NT2/D1 (cell line): ENCODE measurements around the gene HIPK2.

Source experiments
- DNase-seq: peaks from one replicate; pipeline ENCODE4 v3.0.0-alpha.2; 2011; ENCODE audit warnings: low read depth, low spot score
- H3K27me3 ChIP-seq: 2 replicates; pipeline ENCODE4 v1.6.0; 2011; ENCODE audit warnings: mild to moderate bottlenecking; ENCODE audit not compliant: insufficient read length, insufficient read depth
- H3K36me3 ChIP-seq: 2 replicates; pipeline ENCODE4 v1.6.1; 2011; ENCODE audit warnings: mild to moderate bottlenecking, low read length, mixed read lengths; ENCODE audit not compliant: insufficient read depth, insufficient read length
- H3K4me1 ChIP-seq: 2 replicates; pipeline ENCODE4 v1.5.1; 2011; ENCODE audit not compliant: insufficient read depth, insufficient read length
- H3K4me3 ChIP-seq: 2 replicates; pipeline ENCODE4 v1.5.1; 2011; ENCODE audit warnings: low read depth; ENCODE audit not compliant: insufficient read length
- H3K9ac ChIP-seq: 2 replicates; pipeline ENCODE4 v1.6.0; 2011; ENCODE audit warnings: low read depth; ENCODE audit not compliant: insufficient read length
- H3K9me3 ChIP-seq: 2 replicates; pipeline ENCODE4 v1.5.1; 2011; ENCODE audit warnings: mild to moderate bottlenecking, low read length; ENCODE audit not compliant: insufficient read depth
- SUZ12 ChIP-seq: IDR thresholded peaks from 2 replicates; pipeline ENCODE4 v1.6.1; 2011; ENCODE audit not compliant: insufficient read length, insufficient read depth; ENCODE audit errors: extremely low read depth
- YY1 ChIP-seq: IDR thresholded peaks from 2 replicates; pipeline ENCODE4 v1.6.1; 2011; ENCODE audit not compliant: insufficient read length, insufficient read depth
- ZNF274 ChIP-seq: IDR thresholded peaks from 2 replicates; pipeline ENCODE4 v1.6.1; 2011; ENCODE audit warnings: mild to moderate bottlenecking, low read depth, low read length

HIPK2 gene

DNA sequence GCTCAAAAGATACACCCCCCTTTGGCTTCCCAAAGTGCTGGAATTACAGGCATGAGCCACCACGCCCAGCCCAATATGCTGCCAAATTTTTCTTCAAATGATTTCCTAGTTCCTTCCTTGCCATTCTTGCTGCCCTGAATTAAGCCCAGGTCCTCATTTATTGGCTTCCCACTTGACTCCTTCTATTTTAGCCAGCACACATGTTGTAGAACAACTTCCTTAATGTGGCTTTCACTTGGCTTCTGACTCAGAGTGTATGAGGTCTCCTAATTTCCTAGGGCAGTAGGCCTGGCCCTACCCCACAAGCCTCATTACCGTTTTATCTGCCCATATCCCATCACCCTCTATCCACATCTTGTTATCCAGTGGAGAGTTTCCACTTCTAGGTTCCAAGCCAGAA lies 21.8 kb upstream of the HIPK2 start:
- DNase-seq, result no peak
- Histone ChIP-seq H3K4me1 (no peaks in the 10 kb centered on the region), H3K27me3 (no peaks in the 10 kb centered on the region), H3K9ac (no peak overlapping the region), H3K9me3 (peaks cover 14% of the 10 kb centered on the region; the same call in 1 of the 2 replicates), H3K36me3 (no peaks in the 10 kb centered on the region), H3K4me3 (no peak overlapping the region)
- TF ChIP-seq YY1 (no peak), ZNF274 (no peak), SUZ12 (no peak)

DNA sequence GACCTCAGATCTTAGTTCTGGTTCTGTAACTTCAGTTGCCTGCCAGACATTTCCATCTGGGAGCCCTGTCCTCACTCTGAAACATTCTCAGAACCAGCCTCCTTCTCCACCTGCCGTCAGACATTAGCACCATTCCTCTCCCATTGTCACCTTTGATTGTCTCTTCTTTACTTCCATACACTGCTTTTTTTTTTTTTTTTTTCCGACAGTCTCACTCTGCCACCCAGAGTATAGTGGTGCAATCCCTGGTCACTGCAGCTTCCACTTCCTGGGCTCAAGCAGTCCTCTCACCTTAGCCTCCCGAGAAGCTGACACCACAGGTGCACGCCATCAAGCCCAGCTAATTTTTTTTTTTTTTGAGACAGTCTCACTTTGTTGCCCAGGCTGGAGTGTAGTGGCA lies 21.1 kb upstream of the HIPK2 start:
- peaks cover 7% of the 10 kb centered on the region; the same call in 1 of the 2 replicates for H3K9me3 ChIP-seq
- no peak overlapping the region for H3K9ac ChIP-seq
- TF ChIP-seq SUZ12 (no peak), YY1 (no peak), ZNF274 (no peak)
- H3K27me3 ChIP-seq, result no peaks in the 10 kb centered on the region
- no peak overlapping the region for H3K4me3 ChIP-seq
- no peaks in the 10 kb centered on the region for H3K4me1 ChIP-seq
- DNase-seq, result no peak
- H3K36me3 ChIP-seq, result no peaks in the 10 kb centered on the region

- no peak for DNase-seq
- Histone ChIP-seq H3K9me3 (0 out of 2 replicates have a peak, but pooled peaks cover under 1% of the 10 kb centered on the region), H3K9ac (no peak overlapping the region), H3K27me3 (no peaks in the 10 kb centered on the region), H3K4me1 (no peaks in the 10 kb centered on the region), H3K4me3 (no peak overlapping the region), H3K36me3 (no peaks in the 10 kb centered on the region)
- no peak for TF ChIP-seq ZNF274
- no peak for TF ChIP-seq SUZ12
- TF ChIP-seq YY1, result no peak
Observed at GRCh38 chr7:139798221-139798620, 20.4 kb upstream of the HIPK2 start.

DNA sequence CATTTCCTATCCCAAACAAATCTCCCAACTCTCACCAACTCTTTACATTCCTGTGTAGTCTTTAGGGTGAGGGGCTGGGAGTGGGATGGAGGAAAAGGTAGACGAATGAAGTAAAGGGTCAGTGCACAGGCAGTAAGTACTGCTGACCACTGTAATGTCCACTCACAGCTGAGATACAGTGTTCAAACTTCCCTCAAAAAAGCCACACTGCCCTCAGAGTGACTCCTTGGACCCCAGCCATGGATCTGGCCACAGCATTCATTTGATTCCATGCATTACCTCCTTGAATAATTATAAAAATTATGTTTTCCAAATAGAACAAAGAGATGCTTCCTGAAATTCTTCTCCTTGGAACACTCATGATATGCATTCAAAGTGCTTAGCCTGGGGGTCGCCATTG lies 19.8 kb upstream of the HIPK2 start:
- H3K9me3 ChIP-seq, result no peaks in the 10 kb centered on the region
- no peak overlapping the region for H3K9ac ChIP-seq
- no peak for DNase-seq
- no peaks in the 10 kb centered on the region for H3K27me3 ChIP-seq
- no peak overlapping the region for H3K4me3 ChIP-seq
- no peaks in the 10 kb centered on the region for H3K4me1 ChIP-seq
- H3K36me3 ChIP-seq, result no peaks in the 10 kb centered on the region
- no peak for TF ChIP-seq YY1
- TF ChIP-seq SUZ12, result no peak
- TF ChIP-seq ZNF274, result no peak

- TF ChIP-seq YY1, result no peak
- no peak for TF ChIP-seq SUZ12
- no peak for TF ChIP-seq ZNF274
- H3K9ac ChIP-seq, result no peak overlapping the region
- DNase-seq, result no peak
- no peaks in the 10 kb centered on the region for H3K27me3 ChIP-seq
- H3K36me3 ChIP-seq, result no peaks in the 10 kb centered on the region
- H3K4me1 ChIP-seq, result no peaks in the 10 kb centered on the region
- H3K4me3 ChIP-seq, result no peak overlapping the region
- no peaks in the 10 kb centered on the region for H3K9me3 ChIP-seq
Observed at GRCh38 chr7:139791316-139791715, 13.5 kb upstream of the HIPK2 start.

DNA sequence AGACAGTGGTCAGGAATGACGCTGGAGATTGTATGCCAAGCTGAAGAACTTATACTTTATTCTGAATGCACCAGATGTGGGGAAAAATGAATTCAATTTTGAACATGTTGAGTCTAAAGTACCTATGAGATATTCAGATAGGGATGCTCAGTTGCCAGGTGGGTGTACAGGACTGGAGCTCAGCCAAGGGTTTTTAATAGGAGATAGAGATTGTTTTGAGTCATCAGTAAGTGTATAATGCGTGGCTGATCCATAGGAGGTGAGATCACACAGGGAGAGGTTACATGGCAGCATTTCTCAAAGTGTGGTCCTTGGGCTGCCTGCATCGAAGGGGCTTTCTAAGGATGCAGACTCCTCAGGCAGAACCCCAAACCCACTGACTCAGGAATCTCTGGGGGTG lies 6.8 kb upstream of the HIPK2 start:
- no peak for DNase-seq
- Histone ChIP-seq H3K36me3 (no peaks in the 10 kb centered on the region), H3K4me1 (no peaks in the 10 kb centered on the region), H3K27me3 (peaks cover 15% of the 10 kb centered on the region), H3K9ac (no peak overlapping the region), H3K9me3 (no peaks in the 10 kb centered on the region), H3K4me3 (no peak overlapping the region)
- TF ChIP-seq YY1 (no peak), SUZ12 (no peak), ZNF274 (no peak)

DNA sequence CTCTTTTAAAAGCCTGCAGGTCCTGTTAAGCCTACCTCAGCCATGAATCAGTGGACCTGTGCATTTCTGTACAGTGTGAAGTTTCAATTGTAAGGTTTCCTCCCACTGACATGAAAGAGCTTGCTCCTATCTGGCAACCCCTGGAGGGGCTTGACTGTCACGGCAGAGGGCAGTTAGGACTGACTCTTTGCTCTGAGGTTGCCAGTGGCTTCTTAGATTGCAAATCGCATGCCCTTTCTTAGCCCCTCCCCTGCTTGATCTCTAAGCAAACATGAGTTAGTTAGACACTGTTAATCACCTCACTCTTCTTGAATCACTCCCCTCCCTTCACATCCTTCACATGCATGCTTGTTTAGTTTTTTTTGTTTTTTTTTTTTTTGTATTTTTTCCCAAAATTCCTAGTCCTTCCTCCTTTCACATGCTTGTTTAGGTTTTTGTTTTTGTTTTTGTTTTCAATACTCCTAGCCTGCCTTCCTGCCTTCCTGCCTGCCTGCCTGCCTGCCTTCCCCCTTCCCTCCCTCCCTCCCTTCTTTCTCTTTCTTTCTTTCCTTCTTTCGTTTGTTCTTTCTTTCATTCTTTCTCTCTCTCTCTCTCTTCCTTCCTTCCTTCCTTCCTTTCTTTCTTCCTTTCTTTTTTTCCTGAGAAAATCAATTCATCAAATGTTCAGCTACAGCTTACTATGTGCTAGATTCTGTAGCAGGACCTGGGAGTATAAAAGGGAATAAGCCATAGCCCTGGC lies 6.0 kb upstream of the HIPK2 start:
- H3K36me3 ChIP-seq, result no peaks in the 10 kb centered on the region
- H3K27me3 ChIP-seq, result peaks cover 24% of the 10 kb centered on the region
- no peaks in the 10 kb centered on the region for H3K9me3 ChIP-seq
- no peak for TF ChIP-seq SUZ12
- no peak for TF ChIP-seq ZNF274
- no peak for TF ChIP-seq YY1
- H3K4me1 ChIP-seq, result no peaks in the 10 kb centered on the region
- no peak overlapping the region for H3K4me3 ChIP-seq
- no peak for DNase-seq
- H3K9ac ChIP-seq, result no peak overlapping the region
